H1 (cell line): Measurements from ENCODE around the gene NDUFAF8. TPM values are rescaled to one million over a fixed set of nuclear protein-coding genes. Genes with fewer than 3 reads are reported as not detected.

Source experiments
- CTCF ChIA-PET: fragments of 300-600 bp; sonication (Branson Sonifier 250); formaldehyde crosslinking; loops from one replicate; lab custom pipeline; 2021; ENCODE audit not compliant: partially characterized antibody; lab: Charles Lee
- POLR2A ChIA-PET: fragments of 300-600 bp; sonication (Branson Sonifier 250); formaldehyde crosslinking; loops from one replicate; lab custom pipeline; 2021; ENCODE audit warnings: inconsistent platforms; ENCODE audit not compliant: partially characterized antibody; lab: Charles Lee
- DNase-seq, 2 experiments: peaks; one replicate each; pipeline versions ENCODE4 v3.0.0 to v3.0.0-alpha.2; 2010 to 2022; ENCODE audit warnings: low spot score in 2 of 2, low read depth in 1 of 2, mixed read lengths in 1 of 2
- FAIRE-seq: peaks from 2 replicates; lab custom pipeline; 2011; peaks lifted over from hg19 to GRCh38; lab: Jason Lieb, UNC
- H2AFZ ChIP-seq: 2 replicates; pipeline ENCODE4 v1.8.1; 2012; ENCODE audit warnings: low read length, inconsistent platforms
- H2AK5ac ChIP-seq: 2 replicates; pipeline ENCODE4 v1.6.1; 2013; ENCODE audit warnings: low read depth, low read length
- H2BK120ac ChIP-seq: replicated peaks from 2 replicates; pipeline ENCODE3; 2013; ENCODE audit warnings: low read depth, low read length, inconsistent platforms
- H2BK12ac ChIP-seq: 2 replicates; pipeline ENCODE4 v1.6.1; 2013; ENCODE audit warnings: low read depth, low read length
- H2BK15ac ChIP-seq: 2 replicates; pipeline ENCODE4 v1.6.1; 2013; ENCODE audit warnings: low read length
- H2BK20ac ChIP-seq: 2 replicates; pipeline ENCODE4 v1.6.1; 2013; ENCODE audit warnings: low read length
- H2BK5ac ChIP-seq: 2 replicates; pipeline ENCODE4 v1.6.1; 2013; ENCODE audit warnings: low read depth, low read length
- H3K14ac ChIP-seq: 2 replicates; pipeline ENCODE4 v1.6.1; 2013; ENCODE audit warnings: inconsistent platforms; ENCODE audit not compliant: insufficient read length
- H3K18ac ChIP-seq: 2 replicates; pipeline ENCODE4 v1.6.1; 2013; ENCODE audit warnings: low read length; ENCODE audit errors: extremely low read depth
- H3K23ac ChIP-seq: 2 replicates; pipeline ENCODE4 v1.6.1; 2013; ENCODE audit warnings: inconsistent platforms; ENCODE audit not compliant: insufficient read length
- H3K23me2 ChIP-seq: 2 replicates; pipeline ENCODE4 v1.6.1; 2013; ENCODE audit warnings: low read depth, low read length
- H3K27ac ChIP-seq: 2 replicates; pipeline ENCODE4 v1.6.1; 2011; ENCODE audit warnings: low read depth, low read length, inconsistent platforms
- H3K27me3 ChIP-seq, 4 experiments: replicated peaks in 1 of 4; 1 replicate in 1 of 4; 2 replicates in 3 of 4; pipeline versions ENCODE4 v1.6.1 to v1.8.1; 2011 to 2013; ENCODE audit warnings: low read length in 3 of 4, mild to moderate bottlenecking in 3 of 4, inconsistent platforms in 2 of 4, mixed read lengths in 2 of 4, moderate library complexity in 1 of 4; ENCODE audit not compliant: control insufficient read depth in 3 of 4, insufficient read depth in 3 of 4; ENCODE audit errors: extremely low read depth in 1 of 4
- H3K36me3 ChIP-seq, 4 experiments: 2 replicates each; pipeline versions ENCODE4 v1.6.1 to v1.8.1; 2011 to 2013; ENCODE audit warnings: mild to moderate bottlenecking in 4 of 4, low read length in 3 of 4, moderate library complexity in 2 of 4, control low read depth in 1 of 4, inconsistent platforms in 1 of 4; ENCODE audit not compliant: insufficient read depth in 4 of 4, control insufficient read depth in 2 of 4
- H3K4ac ChIP-seq: replicated peaks from 2 replicates; pipeline ENCODE3; 2013; ENCODE audit warnings: low read length, low read depth, mixed read lengths, inconsistent platforms; ENCODE audit not compliant: insufficient read length
- H3K4me1 ChIP-seq, 4 experiments: replicated peaks in 1 of 4; 1 replicate in 1 of 4; 2 replicates in 3 of 4; pipeline versions ENCODE4 v1.6.1 to v1.8.1; 2011 to 2013; ENCODE audit warnings: low read length in 3 of 4, inconsistent platforms in 2 of 4, mixed read lengths in 1 of 4; ENCODE audit not compliant: insufficient read depth in 4 of 4, control insufficient read depth in 3 of 4
- H3K4me2 ChIP-seq, 2 experiments: 2 replicates each; pipeline versions ENCODE4 v1.6.1 to v1.8.1; 2011 to 2013; ENCODE audit warnings: low read depth in 2 of 2, low read length in 2 of 2, control low read depth in 1 of 2, inconsistent platforms in 1 of 2, mild to moderate bottlenecking in 1 of 2; ENCODE audit not compliant: insufficient read depth in 1 of 2
- H3K4me3 ChIP-seq, 4 experiments: fragments of 200-600, 300-600 bp in 1 of 4; sonication (generic), shearing (Covaris generic), sonication (Bioruptor Twin) in 1 of 4; 2 replicates each; pipeline versions ENCODE4 v1.5.1 to v1.8.1; 2011 to 2016; ENCODE audit warnings: low read length in 4 of 4, low read depth in 3 of 4, control low read depth in 2 of 4, inconsistent platforms in 2 of 4, mild to moderate bottlenecking in 2 of 4, mixed read lengths in 1 of 4, moderate library complexity in 1 of 4; ENCODE audit not compliant: insufficient read depth in 2 of 4; ENCODE audit errors: extremely low read depth in 1 of 4
- H3K56ac ChIP-seq: replicated peaks from 2 replicates; pipeline ENCODE3; 2013; ENCODE audit warnings: low read depth, mild to moderate bottlenecking, mixed read lengths, low read length, inconsistent platforms; ENCODE audit not compliant: insufficient read length
- H3K79me1 ChIP-seq: 2 replicates; pipeline ENCODE4 v1.6.1; 2013; ENCODE audit warnings: low read depth, low read length, control low read depth
- H3K79me2 ChIP-seq, 2 experiments: 2 replicates each; pipeline versions ENCODE4 v1.6.1 to v1.8.1; 2012 to 2013; ENCODE audit warnings: low read length in 2 of 2, mild to moderate bottlenecking in 2 of 2, inconsistent platforms in 1 of 2; ENCODE audit not compliant: insufficient read depth in 2 of 2, control insufficient read depth in 1 of 2
- H3K9ac ChIP-seq, 4 experiments: replicated peaks in 1 of 4; 1 replicate in 1 of 4; 2 replicates in 3 of 4; pipeline versions ENCODE4 v1.6.1 to v1.8.1; 2011 to 2013; ENCODE audit warnings: low read depth in 3 of 4, low read length in 3 of 4, control low read depth in 2 of 4, mild to moderate bottlenecking in 2 of 4, moderate library complexity in 2 of 4, inconsistent platforms in 1 of 4; ENCODE audit errors: extremely low read depth in 1 of 4
- H3K9me3 ChIP-seq, 2 experiments: 2 replicates each; pipeline versions ENCODE4 v1.6.1 to v1.8.1; 2012 to 2013; ENCODE audit warnings: mild to moderate bottlenecking in 2 of 2, moderate library complexity in 2 of 2, control low read depth in 1 of 2, inconsistent platforms in 1 of 2, low read depth in 1 of 2, low read length in 1 of 2, mixed read lengths in 1 of 2; ENCODE audit not compliant: insufficient read depth in 2 of 2
- H4K20me1 ChIP-seq, 2 experiments: replicated peaks in 1 of 2; 2 replicates each; pipeline versions ENCODE3 to v1.8.1; 2011 to 2013; ENCODE audit warnings: inconsistent platforms in 2 of 2, low read length in 2 of 2, mild to moderate bottlenecking in 1 of 2; ENCODE audit not compliant: insufficient read depth in 2 of 2, control insufficient read depth in 1 of 2
- H4K5ac ChIP-seq: 2 replicates; pipeline ENCODE4 v1.6.1; 2013; ENCODE audit warnings: low read length, low read depth, mixed read lengths, inconsistent platforms; ENCODE audit not compliant: insufficient read length
- H4K8ac ChIP-seq: 2 replicates; pipeline ENCODE4 v1.8.0; 2013; ENCODE audit warnings: mild to moderate bottlenecking, moderate library complexity, low read length, inconsistent platforms; ENCODE audit not compliant: insufficient read depth; ENCODE audit errors: extremely low read depth
- H4K91ac ChIP-seq: replicated peaks from 2 replicates; pipeline ENCODE3; 2013; ENCODE audit warnings: low read length, mixed read lengths, inconsistent platforms; ENCODE audit not compliant: insufficient read length
- ASH2L ChIP-seq: fragments of 200-600, 300-600 bp; sonication (generic); IDR thresholded peaks from one replicate; pipeline ENCODE4 v1.7.1; 2017; ENCODE audit warnings: low read length
- BCL11A ChIP-seq, 2 experiments: IDR thresholded peaks; one replicate each; pipeline ENCODE4 v1.6.1; 2011; ENCODE audit warnings: low read depth in 2 of 2, low read length in 2 of 2, mild to moderate bottlenecking in 2 of 2
- EGR1 ChIP-seq: IDR thresholded peaks from 2 replicates; pipeline ENCODE4 v1.6.1; 2011; ENCODE audit warnings: low read depth, low read length, borderline replicate concordance
- GTF2F1 ChIP-seq: IDR thresholded peaks from 2 replicates; pipeline ENCODE4 v1.6.1; 2012; ENCODE audit warnings: low read depth, low read length, improper control_type of control experiment, borderline replicate concordance
- HDAC2 ChIP-seq, 2 experiments: fragments of 300-600 bp in 1 of 2; sonication (generic) in 1 of 2; IDR thresholded peaks; 2 replicates each; pipeline ENCODE4 v1.6.1; 2011 to 2012; ENCODE audit warnings: low read depth in 2 of 2, low read length in 2 of 2, mild to moderate bottlenecking in 2 of 2, moderate library complexity in 2 of 2, borderline replicate concordance in 1 of 2, inconsistent platforms in 1 of 2
- KDM1A ChIP-seq: fragments of 200-600, 300-600 bp; sonication (generic); IDR thresholded peaks from 2 replicates; pipeline ENCODE4 v1.7.1; 2016; ENCODE audit warnings: mild to moderate bottlenecking, low read length, borderline replicate concordance
- POLR2AphosphoS5 ChIP-seq: IDR thresholded peaks from 2 replicates; pipeline ENCODE4 v1.6.1; 2011; ENCODE audit warnings: low read depth, low read length
- RBBP5 ChIP-seq: IDR thresholded peaks from 2 replicates; pipeline ENCODE4 v1.7.1; 2012; ENCODE audit warnings: low read depth, mild to moderate bottlenecking, inconsistent platforms, low read length, moderate library complexity, borderline replicate concordance
- RNF2 ChIP-seq: fragments of 200-900, 300-1000 bp; sonication (generic); IDR thresholded peaks from 2 replicates; pipeline ENCODE4 v1.7.1; 2016; ENCODE audit warnings: borderline replicate concordance, low read depth, mild to moderate bottlenecking, antibody characterized with exemption, low read length; ENCODE audit not compliant: poor library complexity, severe bottlenecking; ENCODE audit errors: missing control alignments
- WGBS, 2 experiments: shearing (Covaris generic) in 1 of 2; methylation state at CpG; one replicate each; pipeline versions ENCODE4 v1.1.6 to v1.1.7; 2013 to 2015; ENCODE audit warnings: low lambda C conversion rate in 2 of 2, mixed read lengths in 2 of 2, inconsistent platforms in 1 of 2, low coverage in 1 of 2, missing lambda C conversion rate in 1 of 2; ENCODE audit not compliant: insufficient replicate concordance in 2 of 2, insufficient coverage in 1 of 2, insufficient read length in 1 of 2; ENCODE audit errors: extremely low coverage in 1 of 2, missing lambda C conversion rate in 1 of 2; 5-methylcytosine and 5-hydroxymethylcytosine counted together
- polyA plus RNA-seq, 7 experiments: library from polyadenylated mRNA; depleted of rRNA in 3 of 7; stranded (reverse) in 5 of 7; unstranded in 2 of 7; fragments of >200 nt in 5 of 7; fragments of 200-250 nt in 2 of 7; gene quantifications; 1 replicate in 5 of 7; 2 replicates in 1 of 7; 4 replicates in 1 of 7; pipeline versions ENCODE4 v1.2.1 to v1.2.3, GENCODE V29; 2011 to 2013; ENCODE audit warnings: missing spikeins in 2 of 7, mixed read lengths in 2 of 7
- total RNA-seq: library from RNA; stranded (reverse); fragmentation: NEBNext Ultra II Directional; extraction: Animal tissue kit (Norgen Biotek cat#: 25700); gene quantifications from 2 replicates; pipeline ENCODE4 v1.2.1, GENCODE V29; 2021
- TF ChIP-seq, protein P1 (sequence below): IDR thresholded peaks from 2 replicates; pipeline ENCODE4 v1.6.1; 2012; ENCODE audit warnings: low read length, inconsistent platforms
- TF ChIP-seq, protein P2 (sequence below): IDR thresholded peaks from 2 replicates; pipeline ENCODE4 v1.6.1; 2012; ENCODE audit warnings: inconsistent platforms

Gene NDUFAF8
- total and polyA plus RNA-seq, 2 of the 8 experiments (the other 6 are each of a cell fraction or from before 2014, with no cell fraction given) = 48.9 to 91.1 TPM

DNA sequence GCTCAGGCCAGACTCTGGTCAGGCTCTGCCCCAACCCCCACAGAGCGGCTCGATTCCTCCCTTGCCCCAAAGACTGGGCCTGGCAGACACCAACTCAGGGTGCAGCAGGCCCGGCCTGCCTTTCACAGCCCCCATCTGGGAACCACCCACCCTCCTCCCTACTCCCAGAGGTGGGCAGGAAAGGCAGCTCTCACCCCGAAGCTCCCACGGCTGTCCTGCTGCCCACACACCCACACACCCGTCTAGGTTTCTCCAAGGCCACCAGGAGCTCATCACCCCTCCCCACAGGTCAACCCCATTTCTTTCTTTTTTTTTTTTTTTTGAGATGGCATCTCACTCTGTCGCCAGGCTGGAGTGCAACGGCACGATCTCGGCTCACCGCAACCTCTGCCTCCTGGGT lies 20.1 kb upstream of the NDUFAF8 start:
- DNase-seq = no peak
- Histone ChIP-seq H3K4ac (no peak overlapping the region), H4K20me1 (peaks cover 4 to 12% of the 10 kb centered on the region in 2 experiments), H3K36me3 (peaks cover 0 to 5% (median 0%) of the 10 kb centered on the region in 4 experiments; a peak in 1 of 8 replicates), H3K4me1 (peaks cover 0 to 12% (median 9%) of the 10 kb centered on the region in 4 experiments; a peak in 5 of 7 replicates), H3K9me3 (no peaks in the 10 kb centered on the region), H3K4me3 (no peak overlapping the region), H2BK15ac (no peak overlapping the region), H2AFZ (no peak overlapping the region), H3K18ac (no peak overlapping the region), H2BK120ac (no peak overlapping the region), H2BK20ac (no peak overlapping the region), H3K9ac (no peak overlapping the region), H3K79me1 (peaks cover 19% of the 10 kb centered on the region), H3K27ac (no peak overlapping the region), H2AK5ac (no peak overlapping the region), H3K23ac (no peak overlapping the region), H3K27me3 (no peaks in the 10 kb centered on the region; a peak in 2 of 7 replicates), H4K91ac (no peak overlapping the region), H4K5ac (no peak overlapping the region), H3K56ac (no peak overlapping the region), H2BK5ac (no peak overlapping the region), H4K8ac (no peak overlapping the region), H3K23me2 (peaks cover 12% of the 10 kb centered on the region; the same call in 1 of the 2 replicates), H3K14ac (no peak overlapping the region), H3K4me2 (no peak overlapping the region), H3K79me2 (peaks cover 0 to 15% of the 10 kb centered on the region in 2 experiments; a peak in 1 of 4 replicates), H2BK12ac (no peak overlapping the region)
- no peak for FAIRE-seq
- 100% methylated on average over 4 of the region's 11 CpGs; no CpG with 5 or more reads in 1 of the 2 experiments for WGBS, 2 experiments
- POLR2A ChIA-PET = interaction anchor here (0.6 to 1.3 kb wide), 4 partner anchors 10 to 31 kb away, joined by 3 read pairs; no protein-coding TSS in a partner anchor
- CTCF ChIA-PET = interaction anchor here (0.8 to 1.6 kb wide), 5 partner anchors 11 to 79 kb away, joined by 3 to 4 read pairs (median 3); no protein-coding TSS in a partner anchor
- TF ChIP-seq EGR1 (no peak), ASH2L (no peak), KDM1A (no peak), POLR2AphosphoS5 (no peak), RNF2 (no peak), RBBP5 (no peak), HDAC2 (IDR thresholded peaks at IDR 0.05; ENCODE audit: borderline replicate concordance in 1 of 2, low read depth in 2 of 2, low read length in 2 of 2) (no peak), BCL11A (IDR thresholded peaks at IDR 0.05; ENCODE audit: low read depth in 2 of 2, low read length in 2 of 2) (no peak), GTF2F1 (no peak)
- TF ChIP-seq, protein P1, sequence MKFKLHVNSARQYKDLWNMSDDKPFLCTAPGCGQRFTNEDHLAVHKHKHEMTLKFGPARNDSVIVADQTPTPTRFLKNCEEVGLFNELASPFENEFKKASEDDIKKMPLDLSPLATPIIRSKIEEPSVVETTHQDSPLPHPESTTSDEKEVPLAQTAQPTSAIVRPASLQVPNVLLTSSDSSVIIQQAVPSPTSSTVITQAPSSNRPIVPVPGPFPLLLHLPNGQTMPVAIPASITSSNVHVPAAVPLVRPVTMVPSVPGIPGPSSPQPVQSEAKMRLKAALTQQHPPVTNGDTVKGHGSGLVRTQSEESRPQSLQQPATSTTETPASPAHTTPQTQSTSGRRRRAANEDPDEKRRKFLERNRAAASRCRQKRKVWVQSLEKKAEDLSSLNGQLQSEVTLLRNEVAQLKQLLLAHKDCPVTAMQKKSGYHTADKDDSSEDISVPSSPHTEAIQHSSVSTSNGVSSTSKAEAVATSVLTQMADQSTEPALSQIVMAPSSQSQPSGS = no peak
- TF ChIP-seq, protein P2, sequence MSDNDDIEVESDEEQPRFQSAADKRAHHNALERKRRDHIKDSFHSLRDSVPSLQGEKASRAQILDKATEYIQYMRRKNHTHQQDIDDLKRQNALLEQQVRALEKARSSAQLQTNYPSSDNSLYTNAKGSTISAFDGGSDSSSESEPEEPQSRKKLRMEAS = no peak
